Hepatocyte (in vitro differentiated cells): ENCODE measurements around the gene CCER1. TPM values are rescaled to one million over a fixed set of nuclear protein-coding genes. Genes with fewer than 3 reads are reported as not detected.

Experiments used
- DNase-seq: peaks from one replicate; pipeline ENCODE4 v3.0.0-alpha.2; 2016; ENCODE audit warnings: low spot score
- H2AFZ ChIP-seq: fragments of 200-600 bp; sonication (generic); 2 replicates; pipeline ENCODE4 v1.6.0; 2016; ENCODE audit warnings: antibody characterized with exemption, mild to moderate bottlenecking
- H3K27ac ChIP-seq: fragments of 200-600 bp; sonication (generic); 2 replicates; pipeline ENCODE4 v1.5.1; 2016; ENCODE audit warnings: mild to moderate bottlenecking
- H3K27me3 ChIP-seq: fragments of 200-600 bp; sonication (generic); 2 replicates; pipeline ENCODE4 v1.6.1; 2016
- H3K36me3 ChIP-seq: fragments of 200-600 bp; sonication (generic); replicated peaks from 2 replicates; pipeline ENCODE4 v1.5.1; 2016; ENCODE audit warnings: low read depth; ENCODE audit not compliant: insufficient read depth
- H3K4me1 ChIP-seq: fragments of 200-600 bp; sonication (generic); 2 replicates; pipeline ENCODE4 v1.5.1; 2016; ENCODE audit warnings: mild to moderate bottlenecking, moderate library complexity; ENCODE audit not compliant: insufficient read depth
- H3K4me2 ChIP-seq: fragments of 200-600 bp; sonication (generic); 2 replicates; pipeline ENCODE4 v1.6.0; 2016
- H3K4me3 ChIP-seq: fragments of 200-600 bp; sonication (generic); 2 replicates; pipeline ENCODE4 v1.5.1; 2016; ENCODE audit warnings: mild to moderate bottlenecking
- H3K79me2 ChIP-seq: fragments of 200-600 bp; sonication (generic); 2 replicates; pipeline ENCODE4 v1.6.0; 2017; ENCODE audit warnings: mild to moderate bottlenecking
- H3K9me2 ChIP-seq: fragments of 200-600 bp; sonication (generic); replicated peaks from 2 replicates; pipeline ENCODE4 v1.6.0; 2017; ENCODE audit warnings: mild to moderate bottlenecking; ENCODE audit not compliant: insufficient read depth
- H3K9me3 ChIP-seq: fragments of 200-600 bp; sonication (generic); 2 replicates; pipeline ENCODE4 v1.5.1; 2016; ENCODE audit warnings: low read depth, mild to moderate bottlenecking
- H4K20me1 ChIP-seq: fragments of 200-600 bp; sonication (generic); 2 replicates; pipeline ENCODE4 v1.6.0; 2016; ENCODE audit warnings: mild to moderate bottlenecking; ENCODE audit not compliant: insufficient read depth, poor library complexity, severe bottlenecking
- CTCF ChIP-seq: fragments of 200-600 bp; sonication (generic); IDR thresholded peaks from 2 replicates; pipeline ENCODE4 v1.5.1; 2016; ENCODE audit warnings: antibody characterized with exemption, mild to moderate bottlenecking; ENCODE audit not compliant: poor library complexity
- EZH2 ChIP-seq: fragments of 200-600 bp; sonication (generic); IDR thresholded peaks from 2 replicates; pipeline ENCODE4 v1.6.1; 2016; ENCODE audit warnings: antibody characterized with exemption, mild to moderate bottlenecking, borderline replicate concordance
- EZH2phosphoT487 ChIP-seq: fragments of 200-600 bp; sonication (generic); IDR thresholded peaks from one replicate; pipeline ENCODE4 v1.6.1; 2018; ENCODE audit warnings: antibody characterized with exemption, mild to moderate bottlenecking, low read depth, moderate library complexity; ENCODE audit not compliant: unreplicated experiment, severe bottlenecking
- WGBS: methylation state at CpG from one replicate; pipeline ENCODE4 v1.1.6; 2016; ENCODE audit warnings: low lambda C conversion rate; ENCODE audit errors: missing lambda C conversion rate; 5-methylcytosine and 5-hydroxymethylcytosine counted together
- polyA plus RNA-seq: library from polyadenylated mRNA; unstranded; fragments of >200 nt; fragmentation: Nextera tagmentation; extraction: Ambion mirVana; gene quantifications from 2 replicates; pipeline ENCODE4 v1.2.1, GENCODE V29; 2016
- total RNA-seq: library from RNA; depleted of rRNA; stranded (reverse); fragments of >200 nt; gene quantifications from 2 replicates; pipeline ENCODE4 v1.2.3, GENCODE V29; 2014

Gene CCER1
- total and polyA plus RNA-seq, 2 experiments from 2014 or later, result not detected

- DNase-seq, result no peak
- H3K9me3 ChIP-seq, result no peaks in the 10 kb centered on the region
- H3K4me1 ChIP-seq, result no peaks in the 10 kb centered on the region
- H3K79me2 ChIP-seq, result no peaks in the 10 kb centered on the region
- H2AFZ ChIP-seq, result no peak overlapping the region
- TF ChIP-seq EZH2phosphoT487, result no peak
- TF ChIP-seq EZH2, result no peak
- no peak for TF ChIP-seq CTCF
- WGBS, result 96% methylated on average over 2 of the region's 2 CpGs
- H3K36me3 ChIP-seq, result no peaks in the 10 kb centered on the region
- no peaks in the 10 kb centered on the region for H3K9me2 ChIP-seq
- no peaks in the 10 kb centered on the region for H4K20me1 ChIP-seq
- H3K27ac ChIP-seq, result no peak overlapping the region
- H3K4me2 ChIP-seq, result no peak overlapping the region
- H3K27me3 ChIP-seq, result no peaks in the 10 kb centered on the region
- no peak overlapping the region for H3K4me3 ChIP-seq
Observed at GRCh38 chr12:90965204-90965603, 10.2 kb upstream of the CCER1 start.

- WGBS, result 31% methylated on average over 2 of the region's 2 CpGs
- H3K79me2 ChIP-seq, result no peaks in the 10 kb centered on the region
- no peak overlapping the region for H2AFZ ChIP-seq
- no peak overlapping the region for H3K4me2 ChIP-seq
- H3K27me3 ChIP-seq, result no peaks in the 10 kb centered on the region
- no peaks in the 10 kb centered on the region for H3K4me1 ChIP-seq
- no peaks in the 10 kb centered on the region for H4K20me1 ChIP-seq
- DNase-seq, result no peak
- H3K4me3 ChIP-seq, result no peak overlapping the region
- no peaks in the 10 kb centered on the region for H3K9me3 ChIP-seq
- no peak for TF ChIP-seq EZH2
- no peak for TF ChIP-seq CTCF
- no peak overlapping the region for H3K27ac ChIP-seq
- no peaks in the 10 kb centered on the region for H3K36me3 ChIP-seq
- no peaks in the 10 kb centered on the region for H3K9me2 ChIP-seq
Observed at GRCh38 chr12:90964616-90965015, 9.6 kb upstream of the CCER1 start.

- Histone ChIP-seq H3K27me3 (no peaks in the 10 kb centered on the region), H3K4me1 (no peaks in the 10 kb centered on the region), H3K9me3 (no peaks in the 10 kb centered on the region), H3K4me2 (no peak overlapping the region), H2AFZ (no peak overlapping the region), H3K4me3 (no peak overlapping the region), H3K9me2 (no peaks in the 10 kb centered on the region), H3K36me3 (no peaks in the 10 kb centered on the region), H3K27ac (no peak overlapping the region), H4K20me1 (no peaks in the 10 kb centered on the region), H3K79me2 (no peaks in the 10 kb centered on the region)
- 86% methylated on average over 6 of the region's 6 CpGs for WGBS
- DNase-seq, result no peak
- TF ChIP-seq CTCF, result no peak
- TF ChIP-seq EZH2, result no peak
Observed at GRCh38 chr12:90963946-90964345, 9.0 kb upstream of the CCER1 start.

- H3K27ac ChIP-seq, result no peak overlapping the region
- H3K36me3 ChIP-seq, result no peaks in the 10 kb centered on the region
- 94% methylated on average over 4 of the region's 4 CpGs for WGBS
- no peaks in the 10 kb centered on the region for H3K79me2 ChIP-seq
- no peak overlapping the region for H2AFZ ChIP-seq
- no peaks in the 10 kb centered on the region for H3K4me1 ChIP-seq
- DNase-seq, result no peak
- TF ChIP-seq EZH2phosphoT487, result no peak
- TF ChIP-seq CTCF, result no peak
- no peak for TF ChIP-seq EZH2
- H3K9me2 ChIP-seq, result no peaks in the 10 kb centered on the region
- no peak overlapping the region for H3K4me2 ChIP-seq
- no peaks in the 10 kb centered on the region for H4K20me1 ChIP-seq
- no peak overlapping the region for H3K4me3 ChIP-seq
- H3K27me3 ChIP-seq, result no peaks in the 10 kb centered on the region
- no peaks in the 10 kb centered on the region for H3K9me3 ChIP-seq
Observed at GRCh38 chr12:90961154-90961553, 6.2 kb upstream of the CCER1 start.
